ENCODE data around the gene PCBP2. TPM values are rescaled to one million over a fixed set of nuclear protein-coding genes. Genes with fewer than 3 reads are reported as not detected.

The PCBP2 gene
- polyA plus RNA-seq, 1 experiment, result 286 TPM

DNA sequence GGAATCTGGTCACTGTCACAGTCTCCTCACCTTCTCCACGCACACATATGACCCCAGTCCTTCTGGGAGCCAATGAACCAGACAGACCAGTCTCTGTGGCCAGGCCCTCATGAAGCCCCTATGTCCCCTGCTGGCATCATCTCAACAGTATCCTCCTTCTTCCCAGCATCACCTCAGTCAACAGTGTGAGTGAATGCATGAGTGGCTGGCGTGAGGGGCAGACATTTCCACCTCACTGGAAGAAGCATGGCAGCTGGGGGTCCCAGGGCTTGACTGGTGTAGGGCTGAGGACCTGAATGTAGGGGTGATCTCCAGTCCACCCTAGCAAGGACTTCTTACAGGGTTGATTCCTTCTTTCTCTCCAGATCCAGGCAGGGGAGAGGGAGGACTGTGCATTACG lies 45.6 kb downstream of the PCBP2 start:
- DNase-seq (ENCODE audit: low read depth, low spot score), result no peak
- POLR2A ChIA-PET, result interaction anchor here (4.3 kb wide), 1 partner anchor 16 kb away, joined by 50 read pairs; no protein-coding TSS in a partner anchor
- Histone ChIP-seq H3K4me3 (ENCODE audit: low read depth, low read length) (no peak overlapping the region), H3K27me3 (ENCODE audit: control insufficient read depth, insufficient read depth, low read length) (no peaks in the 10 kb centered on the region), H3K9me3 (ENCODE audit: control insufficient read depth, insufficient read depth, low read length) (no peaks in the 10 kb centered on the region; the same call in 1 of the 2 replicates), H3K27ac (ENCODE audit: low read depth, low read length) (no peak overlapping the region)
- CTCF ChIA-PET, result interaction anchor here (0.7 to 1.0 kb wide), 2 partner anchors 24 to 145 kb away, joined by 3 read pairs; no protein-coding TSS in a partner anchor
- TF ChIP-seq, protein P1, sequence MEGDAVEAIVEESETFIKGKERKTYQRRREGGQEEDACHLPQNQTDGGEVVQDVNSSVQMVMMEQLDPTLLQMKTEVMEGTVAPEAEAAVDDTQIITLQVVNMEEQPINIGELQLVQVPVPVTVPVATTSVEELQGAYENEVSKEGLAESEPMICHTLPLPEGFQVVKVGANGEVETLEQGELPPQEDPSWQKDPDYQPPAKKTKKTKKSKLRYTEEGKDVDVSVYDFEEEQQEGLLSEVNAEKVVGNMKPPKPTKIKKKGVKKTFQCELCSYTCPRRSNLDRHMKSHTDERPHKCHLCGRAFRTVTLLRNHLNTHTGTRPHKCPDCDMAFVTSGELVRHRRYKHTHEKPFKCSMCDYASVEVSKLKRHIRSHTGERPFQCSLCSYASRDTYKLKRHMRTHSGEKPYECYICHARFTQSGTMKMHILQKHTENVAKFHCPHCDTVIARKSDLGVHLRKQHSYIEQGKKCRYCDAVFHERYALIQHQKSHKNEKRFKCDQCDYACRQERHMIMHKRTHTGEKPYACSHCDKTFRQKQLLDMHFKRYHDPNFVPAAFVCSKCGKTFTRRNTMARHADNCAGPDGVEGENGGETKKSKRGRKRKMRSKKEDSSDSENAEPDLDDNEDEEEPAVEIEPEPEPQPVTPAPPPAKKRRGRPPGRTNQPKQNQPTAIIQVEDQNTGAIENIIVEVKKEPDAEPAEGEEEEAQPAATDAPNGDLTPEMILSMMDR (IDR thresholded peaks at IDR 0.05; ENCODE audit: low read depth, low read length), result no peak

DNA sequence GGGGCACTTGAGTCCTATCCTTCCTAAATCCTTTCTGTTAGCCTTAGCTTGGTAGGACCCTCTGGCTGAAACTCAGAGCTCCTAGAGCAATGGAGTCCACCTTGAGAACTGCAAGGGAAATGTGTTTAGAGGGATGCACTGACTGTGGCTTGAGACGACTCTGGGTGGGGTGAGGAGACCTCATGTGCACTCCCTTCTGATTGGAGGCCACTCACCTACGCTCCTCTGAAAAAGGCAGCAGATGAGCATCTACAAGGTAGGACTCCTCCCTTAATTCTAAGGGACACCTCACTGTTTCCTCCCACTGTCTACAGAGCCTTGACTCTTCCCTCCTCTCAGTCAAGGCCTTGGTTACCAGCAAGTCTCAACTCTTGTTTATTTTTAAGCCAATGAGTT lies 46.3 kb downstream of the PCBP2 start:
- no peak overlapping the region for H3K27ac ChIP-seq (ENCODE audit: low read depth, low read length)
- ChIA-PET POLR2A (interaction anchor here (4.3 kb wide), 1 partner anchor 17 kb away, joined by 50 read pairs; no protein-coding TSS in a partner anchor), CTCF (interaction anchor here (1.0 kb wide), 1 partner anchor 24 kb away, joined by 3 read pairs; no protein-coding TSS in a partner anchor)
- no peak for DNase-seq (ENCODE audit: low read depth, low spot score)
- H3K4me3 ChIP-seq (ENCODE audit: low read depth, low read length), result peak overlapping the region; percentile 87
- H3K27me3 ChIP-seq (ENCODE audit: control insufficient read depth, insufficient read depth, low read length), result no peaks in the 10 kb centered on the region
- H3K9me3 ChIP-seq (ENCODE audit: control insufficient read depth, insufficient read depth, low read length), result no peaks in the 10 kb centered on the region; the same call in 1 of the 2 replicates
- TF ChIP-seq, protein P1 (IDR thresholded peaks at IDR 0.05; ENCODE audit: low read depth, low read length), result no peak

DNA sequence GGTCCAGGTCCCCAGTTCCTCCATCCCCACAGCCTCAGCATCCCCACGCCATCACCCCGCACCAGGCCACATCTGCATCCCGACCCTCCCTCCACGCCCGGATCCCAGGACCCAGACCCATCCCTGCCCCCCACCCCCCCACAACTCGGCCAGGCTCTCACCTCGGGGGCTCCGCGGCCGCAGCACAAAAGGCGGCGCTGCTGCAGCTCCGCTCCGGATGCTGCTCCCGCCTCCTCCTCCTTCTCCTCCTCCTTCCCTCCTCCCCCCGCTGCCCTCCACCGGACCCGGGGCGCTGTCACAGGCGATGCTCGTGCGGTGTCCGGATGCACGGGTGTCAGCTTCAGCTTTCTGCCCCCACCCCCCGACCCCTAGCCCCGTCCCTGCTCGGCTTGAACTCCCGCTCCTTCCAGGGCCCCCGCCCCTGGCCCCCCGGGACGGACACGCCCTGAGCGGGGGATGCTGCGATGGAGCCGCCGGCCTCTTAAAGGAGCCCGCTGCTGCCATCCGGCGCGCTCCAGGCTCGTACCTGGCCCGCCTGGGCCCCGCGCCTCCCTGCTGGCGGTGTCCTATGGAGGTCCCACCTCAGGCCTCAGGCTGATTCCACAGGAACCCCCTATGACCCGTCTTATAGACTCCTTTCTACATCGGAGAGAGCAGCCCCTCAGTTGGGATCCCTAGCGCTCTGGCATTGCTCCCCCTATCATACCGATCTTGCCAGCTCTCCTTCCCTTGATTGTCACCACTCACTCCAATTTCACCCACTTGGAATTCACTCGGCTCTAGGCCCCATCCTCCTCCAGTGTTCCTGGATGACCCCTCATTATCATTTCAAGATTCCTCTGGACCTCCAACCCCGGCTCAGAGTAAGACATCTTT lies 47.6 kb downstream of the PCBP2 start, which contains the start of gene MAP3K12:
Gene MAP3K12, minus strand, starts transcription at position 193 of the 876 bp plus-strand sequence. CDS start 12,067 bp downstream, outside the sequence.
- H3K27ac ChIP-seq (ENCODE audit: low read depth, low read length), result peak within 1 kb of the TSS; percentile 99
- POLR2A ChIA-PET, result interaction anchor here (0.6 to 4.3 kb wide), 7 partner anchors 7 to 120 kb away, joined by 3 to 50 read pairs (median 7); partner anchors contain the start of gene SP1
- peak within 1 kb of the TSS; percentile 87 for H3K4me3 ChIP-seq (ENCODE audit: low read depth, low read length)
- H3K27me3 ChIP-seq (ENCODE audit: control insufficient read depth, insufficient read depth, low read length), result no peaks in the 10 kb centered on the region
- H3K9me3 ChIP-seq (ENCODE audit: control insufficient read depth, insufficient read depth, low read length), result no peaks in the 10 kb centered on the region; the same call in 1 of the 2 replicates
- no peak for DNase-seq (ENCODE audit: low read depth, low spot score)
- CTCF ChIA-PET, result interaction anchor here (0.6 kb wide), 1 partner anchor 78 kb away, joined by 3 read pairs; no protein-coding TSS in a partner anchor
- TF ChIP-seq, protein P1 (IDR thresholded peaks at IDR 0.05; ENCODE audit: low read depth, low read length), result no peak; the same call in 1 of the 2 replicates

DNA sequence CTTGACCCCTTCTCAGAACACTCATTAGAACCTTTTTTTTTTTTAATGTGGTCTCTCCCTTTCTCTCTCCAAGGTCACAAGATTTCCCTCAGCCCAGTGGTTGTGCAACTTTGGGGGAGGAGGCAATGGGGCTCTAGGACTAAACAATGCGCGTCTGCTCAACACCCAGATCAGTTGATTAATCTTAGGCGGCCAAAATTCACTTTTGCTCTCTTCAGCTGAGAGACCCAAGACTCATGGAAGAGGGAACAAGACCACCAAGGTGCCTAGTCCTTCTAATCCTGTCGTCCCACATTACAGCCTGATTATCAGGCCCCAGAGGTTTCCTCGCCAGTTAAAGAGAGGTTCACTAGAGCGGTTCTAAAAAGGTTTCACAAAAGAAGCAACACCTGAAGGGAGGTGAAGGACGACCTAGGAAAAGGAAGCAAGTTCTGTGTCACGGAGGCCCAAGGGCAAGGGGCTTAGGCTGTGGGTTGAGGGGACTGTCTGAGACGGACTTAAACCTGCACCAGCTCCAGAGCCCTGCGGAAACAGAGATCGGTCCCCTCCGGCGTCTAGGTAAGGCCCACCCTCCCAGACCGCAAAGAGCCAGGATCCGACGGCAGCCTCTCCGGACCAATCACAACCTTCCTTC lies 48.4 kb downstream of the PCBP2 start:
- H3K9me3 ChIP-seq (ENCODE audit: control insufficient read depth, insufficient read depth, low read length), result no peaks in the 10 kb centered on the region; the same call in 1 of the 2 replicates
- H3K27ac ChIP-seq (ENCODE audit: low read depth, low read length), result peak overlapping the region; percentile 99
- no peaks in the 10 kb centered on the region for H3K27me3 ChIP-seq (ENCODE audit: control insufficient read depth, insufficient read depth, low read length)
- ChIA-PET CTCF (interaction anchor here (1.0 to 1.5 kb wide), 4 partner anchors 10 to 179 kb away, joined by 3 to 5 read pairs (median 3); partner anchors contain the start of gene AAAS), POLR2A (interaction anchor here (0.7 to 4.3 kb wide), 19 partner anchors 8 to 494 kb away, joined by 3 to 50 read pairs (median 3); partner anchors contain the start of genes AAAS, EIF4B, PFDN5 and SP1)
- DNase-seq (ENCODE audit: low read depth, low spot score), result no peak
- TF ChIP-seq, protein P1 (IDR thresholded peaks at IDR 0.05; ENCODE audit: low read depth, low read length), result no peak
- peak overlapping the region; percentile 87 for H3K4me3 ChIP-seq (ENCODE audit: low read depth, low read length)
